Hepatocyte (in vitro differentiated cells): Measurements from ENCODE around the gene C1orf198. TPM values are rescaled to one million over a fixed set of nuclear protein-coding genes. Genes with fewer than 3 reads are reported as not detected.
A peak's percentile ranks its signal among the peaks of the same experiment; 100 is the strongest.

Experiments
- DNase-seq: peaks from one replicate; pipeline ENCODE4 v3.0.0-alpha.2; 2016; ENCODE audit warnings: low spot score
- H2AFZ ChIP-seq: fragments of 200-600 bp; sonication (generic); 2 replicates; pipeline ENCODE4 v1.6.0; 2016; ENCODE audit warnings: antibody characterized with exemption, mild to moderate bottlenecking
- H3K27ac ChIP-seq: fragments of 200-600 bp; sonication (generic); 2 replicates; pipeline ENCODE4 v1.5.1; 2016; ENCODE audit warnings: mild to moderate bottlenecking
- H3K27me3 ChIP-seq: fragments of 200-600 bp; sonication (generic); 2 replicates; pipeline ENCODE4 v1.6.1; 2016
- H3K36me3 ChIP-seq: fragments of 200-600 bp; sonication (generic); replicated peaks from 2 replicates; pipeline ENCODE4 v1.5.1; 2016; ENCODE audit warnings: low read depth; ENCODE audit not compliant: insufficient read depth
- H3K4me1 ChIP-seq: fragments of 200-600 bp; sonication (generic); 2 replicates; pipeline ENCODE4 v1.5.1; 2016; ENCODE audit warnings: mild to moderate bottlenecking, moderate library complexity; ENCODE audit not compliant: insufficient read depth
- H3K4me2 ChIP-seq: fragments of 200-600 bp; sonication (generic); 2 replicates; pipeline ENCODE4 v1.6.0; 2016
- H3K4me3 ChIP-seq: fragments of 200-600 bp; sonication (generic); 2 replicates; pipeline ENCODE4 v1.5.1; 2016; ENCODE audit warnings: mild to moderate bottlenecking
- H3K79me2 ChIP-seq: fragments of 200-600 bp; sonication (generic); 2 replicates; pipeline ENCODE4 v1.6.0; 2017; ENCODE audit warnings: mild to moderate bottlenecking
- H3K9me2 ChIP-seq: fragments of 200-600 bp; sonication (generic); replicated peaks from 2 replicates; pipeline ENCODE4 v1.6.0; 2017; ENCODE audit warnings: mild to moderate bottlenecking; ENCODE audit not compliant: insufficient read depth
- H3K9me3 ChIP-seq: fragments of 200-600 bp; sonication (generic); 2 replicates; pipeline ENCODE4 v1.5.1; 2016; ENCODE audit warnings: low read depth, mild to moderate bottlenecking
- H4K20me1 ChIP-seq: fragments of 200-600 bp; sonication (generic); 2 replicates; pipeline ENCODE4 v1.6.0; 2016; ENCODE audit warnings: mild to moderate bottlenecking; ENCODE audit not compliant: insufficient read depth, poor library complexity, severe bottlenecking
- EZH2 ChIP-seq: fragments of 200-600 bp; sonication (generic); IDR thresholded peaks from 2 replicates; pipeline ENCODE4 v1.6.1; 2016; ENCODE audit warnings: antibody characterized with exemption, mild to moderate bottlenecking, borderline replicate concordance
- EZH2phosphoT487 ChIP-seq: fragments of 200-600 bp; sonication (generic); IDR thresholded peaks from one replicate; pipeline ENCODE4 v1.6.1; 2018; ENCODE audit warnings: antibody characterized with exemption, mild to moderate bottlenecking, low read depth, moderate library complexity; ENCODE audit not compliant: unreplicated experiment, severe bottlenecking
- WGBS: methylation state at CpG from one replicate; pipeline ENCODE4 v1.1.6; 2016; ENCODE audit warnings: low lambda C conversion rate; ENCODE audit errors: missing lambda C conversion rate; 5-methylcytosine and 5-hydroxymethylcytosine counted together
- polyA plus RNA-seq: library from polyadenylated mRNA; unstranded; fragments of >200 nt; fragmentation: Nextera tagmentation; extraction: Ambion mirVana; gene quantifications from 2 replicates; pipeline ENCODE4 v1.2.1, GENCODE V29; 2016
- total RNA-seq: library from RNA; depleted of rRNA; stranded (reverse); fragments of >200 nt; gene quantifications from 2 replicates; pipeline ENCODE4 v1.2.3, GENCODE V29; 2014
- TF ChIP-seq, protein P1 (sequence below): fragments of 200-600 bp; sonication (generic); IDR thresholded peaks from 2 replicates; pipeline ENCODE4 v1.5.1; 2016; ENCODE audit warnings: antibody characterized with exemption, mild to moderate bottlenecking; ENCODE audit not compliant: poor library complexity

The C1orf198 gene
- total and polyA plus RNA-seq, 2 experiments from 2014 or later: 41.4 to 56.9 TPM

GRCh38 chr1:230865062-230865817 is 3.1 kb downstream of the C1orf198 start:
- H4K20me1 ChIP-seq: no peaks in the 10 kb centered on the region
- no peak overlapping the region for H3K27ac ChIP-seq
- H3K9me2 ChIP-seq: no peaks in the 10 kb centered on the region
- no peak for DNase-seq
- no peaks in the 10 kb centered on the region for H3K36me3 ChIP-seq
- 90% methylated on average over 8 of the region's 8 CpGs for WGBS
- H3K4me3 ChIP-seq: no peak overlapping the region
- no peak overlapping the region for H2AFZ ChIP-seq
- H3K4me1 ChIP-seq: peaks cover 36% of the 10 kb centered on the region
- H3K4me2 ChIP-seq: no peak overlapping the region
- TF ChIP-seq, protein P1, sequence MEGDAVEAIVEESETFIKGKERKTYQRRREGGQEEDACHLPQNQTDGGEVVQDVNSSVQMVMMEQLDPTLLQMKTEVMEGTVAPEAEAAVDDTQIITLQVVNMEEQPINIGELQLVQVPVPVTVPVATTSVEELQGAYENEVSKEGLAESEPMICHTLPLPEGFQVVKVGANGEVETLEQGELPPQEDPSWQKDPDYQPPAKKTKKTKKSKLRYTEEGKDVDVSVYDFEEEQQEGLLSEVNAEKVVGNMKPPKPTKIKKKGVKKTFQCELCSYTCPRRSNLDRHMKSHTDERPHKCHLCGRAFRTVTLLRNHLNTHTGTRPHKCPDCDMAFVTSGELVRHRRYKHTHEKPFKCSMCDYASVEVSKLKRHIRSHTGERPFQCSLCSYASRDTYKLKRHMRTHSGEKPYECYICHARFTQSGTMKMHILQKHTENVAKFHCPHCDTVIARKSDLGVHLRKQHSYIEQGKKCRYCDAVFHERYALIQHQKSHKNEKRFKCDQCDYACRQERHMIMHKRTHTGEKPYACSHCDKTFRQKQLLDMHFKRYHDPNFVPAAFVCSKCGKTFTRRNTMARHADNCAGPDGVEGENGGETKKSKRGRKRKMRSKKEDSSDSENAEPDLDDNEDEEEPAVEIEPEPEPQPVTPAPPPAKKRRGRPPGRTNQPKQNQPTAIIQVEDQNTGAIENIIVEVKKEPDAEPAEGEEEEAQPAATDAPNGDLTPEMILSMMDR: no peak
- TF ChIP-seq EZH2phosphoT487 (no peak), EZH2 (no peak)
- H3K9me3 ChIP-seq: no peaks in the 10 kb centered on the region
- H3K27me3 ChIP-seq: no peaks in the 10 kb centered on the region
- H3K79me2 ChIP-seq: peaks cover 78% of the 10 kb centered on the region

- no peaks in the 10 kb centered on the region for H3K27me3 ChIP-seq
- peaks cover 32% of the 10 kb centered on the region for H3K4me1 ChIP-seq
- 86% methylated on average over 9 of the region's 9 CpGs for WGBS
- no peak overlapping the region for H3K4me3 ChIP-seq
- no peak for TF ChIP-seq EZH2phosphoT487
- no peak for TF ChIP-seq EZH2
- TF ChIP-seq, protein P1: no peak
- H4K20me1 ChIP-seq: no peaks in the 10 kb centered on the region
- no peak overlapping the region for H3K27ac ChIP-seq
- peaks cover 86% of the 10 kb centered on the region for H3K79me2 ChIP-seq
- no peak for DNase-seq
- H3K4me2 ChIP-seq: no peak overlapping the region
- H3K36me3 ChIP-seq: no peaks in the 10 kb centered on the region
- no peaks in the 10 kb centered on the region for H3K9me3 ChIP-seq
- H3K9me2 ChIP-seq: no peaks in the 10 kb centered on the region
- no peak overlapping the region for H2AFZ ChIP-seq
These were observed 3.9 kb downstream of the C1orf198 start for GRCh38 chr1:230864441-230864840.

DNA sequence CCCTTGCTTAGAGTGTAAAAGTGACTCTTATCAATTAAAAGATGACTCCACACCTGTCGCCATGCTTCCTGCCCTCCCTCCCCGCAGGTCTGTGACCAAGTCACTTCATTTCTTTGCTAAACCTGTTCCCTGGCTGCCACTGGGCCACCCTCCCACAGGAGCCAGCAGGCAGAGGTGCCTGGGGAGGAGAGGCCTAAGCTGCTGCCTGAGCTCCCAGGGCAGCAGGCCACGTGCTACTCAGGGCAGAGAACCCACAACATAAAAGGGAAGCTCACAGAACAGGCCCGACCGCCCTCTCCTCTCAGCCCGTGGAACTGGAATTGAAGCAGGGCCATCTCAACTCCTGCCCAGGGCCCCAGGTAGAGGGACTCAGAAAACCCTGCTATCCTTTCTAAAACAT is 4.9 kb downstream of the C1orf198 start:
- no peaks in the 10 kb centered on the region for H3K9me2 ChIP-seq
- H3K27me3 ChIP-seq: no peaks in the 10 kb centered on the region
- DNase-seq: peak; percentile 48
- H3K4me1 ChIP-seq: peaks cover 34% of the 10 kb centered on the region
- H3K36me3 ChIP-seq: no peaks in the 10 kb centered on the region
- peaks cover 96% of the 10 kb centered on the region for H3K79me2 ChIP-seq
- no peaks in the 10 kb centered on the region for H3K9me3 ChIP-seq
- no peaks in the 10 kb centered on the region for H4K20me1 ChIP-seq
- 64% methylated on average over 6 of the region's 6 CpGs for WGBS
- no peak overlapping the region for H2AFZ ChIP-seq
- H3K4me3 ChIP-seq: no peak overlapping the region
- TF ChIP-seq EZH2phosphoT487: no peak
- TF ChIP-seq, protein P1: no peak
- TF ChIP-seq EZH2: no peak
- H3K27ac ChIP-seq: peak overlapping the region; percentile 33
- peak overlapping the region; percentile 14 for H3K4me2 ChIP-seq
